HG02642 (cell line): ENCODE results near the gene CHAF1A.
A peak's percentile ranks its signal among the peaks of the same experiment; 100 is the strongest.

Source experiments
- ATAC-seq: cut with Tn5 transposase; IDR thresholded peaks from one replicate; pipeline ENCODE4 v1.9.1; 2021; ENCODE audit warnings: mild to moderate bottlenecking; ENCODE audit not compliant: unreplicated experiment, poor library complexity

Gene CHAF1A

DNA sequence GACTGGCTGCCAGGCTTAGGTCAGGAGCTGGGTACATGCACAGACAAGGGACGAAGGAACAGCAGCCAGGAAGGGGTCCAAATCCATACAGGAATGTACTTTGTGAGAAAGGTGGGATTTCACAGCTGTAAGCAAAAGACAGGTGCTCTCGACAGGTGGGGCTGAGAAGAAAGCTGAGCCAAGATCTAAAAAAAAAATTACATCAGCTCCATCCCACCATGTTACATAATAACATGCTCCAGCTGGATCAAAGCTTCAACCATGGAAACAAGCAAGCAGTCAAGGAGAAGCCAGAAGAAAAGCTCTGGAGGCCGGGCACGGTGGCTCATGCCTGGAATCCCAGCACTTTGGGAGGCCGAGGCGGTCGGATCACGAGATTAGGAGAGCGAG is 47.2 kb downstream of the CHAF1A start:
- no peak for ATAC-seq

DNA sequence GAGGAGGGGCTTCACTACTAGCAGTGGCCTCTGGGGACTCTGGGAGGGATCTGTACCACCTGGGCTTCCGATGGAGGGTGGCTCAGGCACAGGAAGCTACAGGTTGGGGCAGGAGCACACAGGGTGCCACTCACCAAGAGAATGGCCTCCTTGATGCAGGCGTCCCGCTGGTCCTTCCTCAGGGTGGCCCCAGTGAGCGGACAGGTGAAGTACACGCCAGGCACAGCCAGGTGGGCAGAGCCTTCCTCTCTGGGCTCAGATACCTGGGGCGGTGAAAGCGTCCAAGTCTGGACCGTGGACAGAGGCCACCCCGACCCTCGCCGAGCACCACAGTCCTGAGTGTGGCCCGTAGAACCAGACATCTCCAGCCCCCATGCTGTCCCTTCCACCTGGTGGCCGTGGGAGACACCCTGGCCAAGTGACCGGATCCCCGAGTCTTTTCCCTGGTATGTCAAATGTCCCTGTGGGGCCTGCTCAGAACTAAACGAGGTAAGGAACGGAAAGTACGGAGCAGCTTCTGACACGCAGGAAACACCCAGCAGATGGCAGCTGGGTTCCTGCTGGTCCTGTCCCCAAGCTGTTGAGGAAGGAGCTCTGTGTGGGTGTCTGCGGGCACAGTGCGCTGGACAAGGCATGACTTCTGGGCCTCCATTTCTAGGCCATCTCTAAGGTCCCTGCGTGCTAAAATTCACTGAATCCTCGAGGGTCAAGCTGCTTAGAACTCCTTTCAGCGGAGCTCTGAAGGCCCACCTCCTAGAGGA is 50.0 kb downstream of the CHAF1A start:
- no peak for ATAC-seq

DNA sequence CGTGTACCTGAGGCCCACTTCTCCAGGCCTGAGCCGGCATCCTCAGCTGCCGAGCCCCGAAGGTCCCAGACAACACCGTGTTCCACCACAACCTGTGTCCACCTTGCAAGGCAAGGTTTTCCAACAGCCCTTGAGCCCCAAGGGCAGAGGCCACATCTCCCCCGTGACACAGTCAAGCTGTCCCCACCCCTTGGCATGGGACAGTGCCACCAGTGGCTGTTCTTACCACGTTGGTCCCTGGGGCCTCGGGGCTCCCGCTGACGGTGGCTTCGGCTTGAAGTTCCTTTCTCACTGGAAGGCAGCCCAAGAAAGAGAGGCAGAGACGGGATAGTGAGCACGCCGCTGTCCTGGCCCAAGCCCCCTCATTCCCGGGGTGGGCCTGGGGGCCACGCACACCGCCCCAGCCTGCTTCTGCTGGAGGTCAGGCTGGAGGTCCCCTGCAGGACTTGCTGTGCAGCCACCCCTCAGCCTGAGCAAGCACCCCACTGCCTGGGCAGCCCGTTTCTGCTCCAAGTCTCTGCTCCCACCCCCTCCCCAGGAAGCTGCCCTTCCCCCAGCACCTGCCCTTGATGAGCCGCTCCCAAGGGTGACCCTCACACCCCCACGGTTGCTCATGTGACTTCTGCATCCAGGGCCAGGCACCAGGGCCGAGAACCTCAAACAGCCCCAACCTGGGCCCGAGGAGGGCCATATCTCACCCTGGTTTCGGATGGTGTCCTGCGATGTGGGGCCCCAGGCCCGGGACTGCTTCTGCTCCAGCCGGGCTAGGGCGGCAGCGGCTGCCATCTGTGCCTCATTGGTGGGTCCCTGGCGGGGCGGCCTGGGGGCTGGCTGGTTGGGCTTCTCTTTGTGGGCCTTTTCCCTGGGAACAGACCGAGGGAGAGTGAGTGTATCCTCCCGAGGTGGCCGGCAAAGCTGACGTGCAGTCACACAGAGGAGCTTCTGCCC is 51.1 kb downstream of the CHAF1A start:
- ATAC-seq = no peak

DNA sequence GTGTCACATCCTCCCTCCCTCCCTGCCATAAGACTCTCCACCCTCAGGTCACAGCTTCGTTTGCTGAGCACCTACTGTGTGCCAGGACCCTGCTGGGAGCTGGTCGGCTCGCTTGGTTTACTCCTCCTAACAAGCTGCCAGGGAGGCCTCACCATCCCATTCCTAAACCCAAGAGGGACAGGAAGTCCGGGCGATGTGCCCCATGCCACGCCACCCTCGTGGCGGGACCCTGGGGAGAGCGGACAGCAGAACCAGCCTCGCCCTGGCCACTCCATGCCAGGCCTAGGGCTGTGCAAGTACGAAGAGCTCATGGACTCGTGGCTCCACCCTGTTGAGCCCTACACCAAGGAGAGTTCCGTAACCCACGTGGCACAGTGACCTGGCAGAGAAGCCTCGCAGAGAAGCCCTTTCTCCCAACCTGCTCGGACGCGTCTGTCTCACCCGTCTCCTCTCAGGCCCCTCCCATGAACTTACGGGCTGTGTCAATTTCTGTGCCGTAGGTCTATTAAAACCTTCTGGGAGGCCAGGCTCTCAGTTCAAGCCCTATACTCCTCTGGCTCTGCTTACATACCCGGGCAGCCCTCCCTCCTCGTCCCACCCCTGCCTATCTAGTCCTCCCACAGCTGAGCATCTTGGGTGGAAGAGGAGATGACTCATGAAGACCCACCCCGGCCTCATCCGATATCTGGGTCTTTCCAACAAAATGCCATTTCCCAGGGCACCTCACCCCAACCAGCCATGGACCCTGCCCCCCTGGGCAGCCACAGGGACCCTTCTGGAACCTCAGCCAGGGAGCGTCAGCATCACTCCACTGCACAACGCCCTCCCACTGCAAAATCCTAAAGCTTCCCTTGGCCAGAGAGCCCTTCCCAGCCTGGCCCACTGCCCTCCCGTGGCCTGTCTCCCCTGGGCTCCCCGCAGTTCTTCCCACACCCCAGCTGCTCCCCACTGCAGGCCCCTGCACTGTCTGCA is 52.6 kb downstream of the CHAF1A start:
- no peak for ATAC-seq

DNA sequence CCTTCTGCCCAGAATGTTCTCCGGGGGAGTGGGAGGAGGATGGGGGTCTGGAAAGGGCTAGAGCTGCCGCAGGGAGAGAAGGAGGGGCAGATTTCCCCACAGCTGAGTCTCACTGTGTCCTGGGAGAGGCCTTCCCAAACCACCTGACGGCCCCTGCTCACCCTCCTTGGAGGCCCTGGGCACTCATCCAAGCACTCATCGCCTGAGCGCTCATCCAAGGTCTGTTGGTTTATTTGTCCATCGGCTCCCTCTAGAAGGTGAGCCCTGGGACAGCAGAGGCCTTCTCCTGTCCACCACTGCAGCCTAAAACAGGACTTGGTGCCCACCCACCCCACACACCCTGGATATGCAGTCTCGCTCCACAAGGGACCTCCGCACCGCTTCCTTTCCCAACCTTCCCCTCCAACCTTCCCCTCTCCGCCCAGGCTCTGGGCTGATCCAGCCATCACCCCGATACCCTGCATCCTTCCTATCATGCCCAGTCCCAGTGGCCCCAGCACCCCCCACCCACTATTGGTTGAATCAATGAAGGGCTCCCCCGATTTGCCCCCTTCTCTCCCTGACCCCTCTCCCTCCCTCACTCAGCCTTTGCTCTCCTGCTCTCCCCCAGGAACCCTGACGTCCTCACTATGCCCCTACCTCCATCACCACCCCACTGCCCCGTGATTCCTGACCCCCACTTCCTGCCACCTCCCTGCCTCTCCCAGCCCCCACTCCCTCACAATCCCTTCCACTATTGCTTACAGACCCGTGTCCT is 53.5 kb downstream of the CHAF1A start:
- no peak for ATAC-seq

DNA sequence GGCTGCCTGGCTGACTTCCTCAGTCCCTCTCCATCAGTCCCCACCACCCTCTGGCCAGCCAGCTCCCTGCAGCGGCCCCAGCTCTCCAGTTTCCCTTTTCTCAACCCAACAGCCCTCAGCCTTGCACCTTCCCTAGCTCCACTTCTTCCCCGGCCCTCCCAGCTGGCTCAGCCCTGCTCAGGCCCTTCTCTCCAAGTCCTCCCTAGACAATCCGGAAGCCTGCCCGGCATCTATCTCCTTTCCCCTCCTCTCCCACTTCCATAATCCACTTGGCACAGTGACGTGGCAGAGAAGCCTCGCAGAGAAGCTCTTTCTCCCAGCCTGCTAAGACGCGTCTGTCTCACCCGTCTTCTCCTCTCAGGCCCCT is 54.0 kb downstream of the CHAF1A start:
- no peak for ATAC-seq

DNA sequence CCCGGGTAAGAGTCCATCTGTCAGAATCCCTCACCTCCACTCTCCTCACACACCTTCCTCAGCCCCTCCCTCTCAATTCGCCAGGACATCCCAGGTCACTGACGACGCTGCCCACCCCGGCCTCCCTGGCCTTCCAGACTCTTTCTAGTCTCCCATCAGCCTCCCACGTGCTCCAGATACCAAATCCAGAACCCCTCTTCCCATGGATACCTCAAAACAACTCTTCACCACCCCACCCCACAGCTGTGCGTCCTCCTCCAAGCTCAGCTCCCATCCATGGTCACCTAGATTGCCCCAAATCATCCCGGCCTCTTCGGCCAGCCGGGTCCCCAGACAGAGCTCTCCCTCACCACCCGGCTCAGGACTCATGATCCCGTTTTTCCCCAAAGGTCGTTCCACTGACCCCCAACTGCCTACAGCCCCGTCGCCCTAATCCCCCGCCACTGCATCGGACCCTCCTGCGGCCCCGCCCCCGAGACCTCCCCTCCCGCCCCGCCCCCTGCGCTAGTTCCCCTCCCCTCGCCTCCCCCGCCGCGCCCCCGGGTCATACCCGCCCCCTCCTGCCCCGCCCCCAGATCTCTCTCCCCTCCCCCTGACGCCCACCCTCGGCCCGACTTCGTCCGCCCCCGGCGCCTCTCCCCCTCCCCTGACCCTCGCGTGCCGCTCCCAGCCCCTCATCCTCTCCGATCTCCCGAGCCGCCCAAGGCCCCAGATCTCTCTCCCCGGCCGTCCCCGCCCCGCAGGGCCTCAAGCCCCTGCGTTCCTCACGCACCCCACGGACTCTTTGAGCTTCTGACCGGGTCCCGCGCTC is 54.6 kb downstream of the CHAF1A start:
- peak; percentile 17 for ATAC-seq

DNA sequence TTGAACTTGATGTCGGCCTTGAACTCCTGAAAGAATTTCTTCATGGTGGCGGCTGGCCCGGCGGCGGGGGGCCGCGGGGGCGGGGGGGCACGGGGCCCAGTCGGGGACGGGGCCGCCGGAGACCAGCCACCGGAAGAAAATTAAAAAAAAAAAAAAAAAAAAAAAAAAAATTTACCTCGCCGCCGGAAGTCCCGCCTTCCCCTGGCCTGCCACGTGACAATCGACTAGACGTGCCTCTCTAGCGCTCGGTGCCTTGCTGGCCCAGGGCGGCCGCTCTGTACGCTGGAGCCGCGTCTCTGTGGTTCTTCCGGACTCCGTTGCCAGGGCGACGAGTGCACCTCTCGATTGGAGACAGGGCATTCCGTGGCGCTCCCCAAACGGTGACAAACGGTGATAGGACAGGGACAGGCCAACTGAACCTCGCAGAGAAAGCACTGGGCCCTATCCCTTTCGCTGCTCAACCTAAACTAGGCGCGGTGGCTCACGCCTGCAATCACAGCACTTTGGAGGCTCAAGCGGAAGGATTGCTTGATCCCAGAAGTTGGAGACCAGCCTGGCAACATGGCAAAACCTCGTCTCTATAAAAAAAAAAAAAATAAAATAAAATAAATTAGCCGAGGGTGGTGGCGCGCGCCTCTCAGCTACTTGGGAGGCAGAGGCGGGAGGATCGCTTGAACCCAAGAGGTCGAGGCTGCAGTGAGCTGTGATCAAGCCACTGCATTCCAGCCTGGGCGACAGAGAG is 55.4 kb downstream of the CHAF1A start, which contains the start of gene UBXN6:
UBXN6 (minus strand) TSS at position 141 of the 742 bp plus-strand sequence; CDS start at position 44, 97 bp downstream.
- peak; percentile 89 for ATAC-seq

DNA sequence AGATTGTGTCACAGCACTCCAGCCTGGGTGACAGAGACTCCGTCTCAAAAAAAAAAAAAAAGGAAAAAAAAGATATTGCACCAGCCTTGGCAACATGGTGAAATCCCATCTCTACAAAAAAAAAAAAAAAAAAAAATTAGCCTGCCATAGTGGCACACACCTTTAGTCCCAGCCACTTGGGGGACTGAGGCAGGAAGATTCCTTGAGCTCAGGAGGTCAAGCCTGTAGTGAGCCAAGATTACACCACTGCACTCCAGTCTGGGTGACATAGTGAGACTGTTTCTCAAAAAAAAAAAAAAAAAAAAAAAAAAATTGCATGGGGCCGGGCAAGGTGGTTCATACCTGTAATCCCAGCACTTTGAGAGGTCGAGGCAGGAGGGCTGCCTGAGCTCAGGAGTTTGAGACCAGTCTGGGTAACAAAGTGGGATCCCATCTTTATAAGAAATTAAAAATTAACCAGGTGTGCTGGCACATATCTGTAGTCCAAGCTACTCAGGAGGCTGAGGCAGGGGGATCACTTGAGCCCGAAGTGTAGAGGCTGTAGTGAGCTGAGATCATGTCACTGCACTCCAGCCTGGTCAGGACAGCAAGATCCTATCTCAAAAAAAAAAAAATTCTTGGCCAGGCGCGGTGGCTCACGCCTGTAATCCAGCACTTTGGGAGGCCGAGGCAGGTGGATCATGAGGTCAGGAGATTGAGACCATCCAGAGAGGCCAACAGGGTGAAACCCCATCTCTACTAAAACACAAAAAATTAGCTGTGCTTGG is 62.6 kb downstream of the CHAF1A start:
- no peak for ATAC-seq

DNA sequence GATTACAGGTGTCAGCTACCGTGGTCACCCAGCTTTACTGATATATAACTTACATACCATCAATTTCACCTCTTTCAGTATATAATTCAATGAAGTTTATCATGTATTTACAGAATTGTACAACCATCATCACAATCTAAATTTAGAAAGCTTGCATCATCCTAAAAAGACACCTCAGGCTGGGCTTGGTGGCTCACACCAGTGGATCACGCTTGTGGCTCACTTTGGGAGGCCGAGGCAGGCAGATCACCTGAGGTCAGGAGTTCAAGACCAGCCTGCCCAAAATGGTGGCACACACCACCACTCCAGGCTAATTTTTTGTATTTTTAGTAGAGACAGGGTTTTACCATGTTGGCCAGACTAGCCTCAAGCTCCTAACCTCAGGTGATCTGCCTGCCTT is 65.4 kb downstream of the CHAF1A start:
- ATAC-seq = no peak

DNA sequence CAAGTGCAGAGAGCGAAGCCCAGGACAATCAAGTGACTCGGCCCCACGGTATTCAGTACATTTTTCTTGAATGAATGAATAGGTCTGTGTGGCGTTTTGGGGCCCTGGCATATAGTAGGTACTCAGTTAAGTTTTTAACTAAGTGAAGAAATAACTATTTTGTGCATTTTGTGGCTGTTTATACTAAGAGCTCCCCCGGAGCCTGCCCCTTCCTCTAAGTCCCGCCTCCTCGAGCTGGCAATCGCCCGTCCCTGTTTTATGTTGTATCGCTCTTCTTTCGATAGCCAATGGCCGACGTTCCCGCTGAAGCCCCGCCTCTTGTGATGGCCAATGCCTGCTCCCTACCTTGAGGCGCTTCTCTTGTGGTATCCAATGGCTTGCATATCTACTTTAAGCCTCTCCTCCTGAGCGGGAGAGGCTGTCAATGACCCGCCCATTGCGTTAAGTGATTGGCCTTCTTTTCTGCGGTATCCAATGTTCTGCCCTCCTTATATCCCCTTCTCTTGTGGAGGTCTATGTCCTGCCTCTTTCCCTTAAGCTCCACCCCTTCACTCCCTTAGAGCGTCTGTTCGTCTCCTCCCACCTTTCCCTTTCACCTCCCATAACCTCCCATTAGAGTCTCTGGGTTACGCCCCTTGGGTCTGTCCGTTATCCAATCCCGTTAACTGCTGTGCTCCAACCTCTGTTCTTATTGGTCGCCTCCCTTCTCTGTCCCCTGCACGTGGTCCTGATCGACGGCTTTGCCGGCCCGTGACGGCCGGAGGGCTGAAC is 69.1 kb downstream of the CHAF1A start:
- peak; percentile 86 for ATAC-seq

DNA sequence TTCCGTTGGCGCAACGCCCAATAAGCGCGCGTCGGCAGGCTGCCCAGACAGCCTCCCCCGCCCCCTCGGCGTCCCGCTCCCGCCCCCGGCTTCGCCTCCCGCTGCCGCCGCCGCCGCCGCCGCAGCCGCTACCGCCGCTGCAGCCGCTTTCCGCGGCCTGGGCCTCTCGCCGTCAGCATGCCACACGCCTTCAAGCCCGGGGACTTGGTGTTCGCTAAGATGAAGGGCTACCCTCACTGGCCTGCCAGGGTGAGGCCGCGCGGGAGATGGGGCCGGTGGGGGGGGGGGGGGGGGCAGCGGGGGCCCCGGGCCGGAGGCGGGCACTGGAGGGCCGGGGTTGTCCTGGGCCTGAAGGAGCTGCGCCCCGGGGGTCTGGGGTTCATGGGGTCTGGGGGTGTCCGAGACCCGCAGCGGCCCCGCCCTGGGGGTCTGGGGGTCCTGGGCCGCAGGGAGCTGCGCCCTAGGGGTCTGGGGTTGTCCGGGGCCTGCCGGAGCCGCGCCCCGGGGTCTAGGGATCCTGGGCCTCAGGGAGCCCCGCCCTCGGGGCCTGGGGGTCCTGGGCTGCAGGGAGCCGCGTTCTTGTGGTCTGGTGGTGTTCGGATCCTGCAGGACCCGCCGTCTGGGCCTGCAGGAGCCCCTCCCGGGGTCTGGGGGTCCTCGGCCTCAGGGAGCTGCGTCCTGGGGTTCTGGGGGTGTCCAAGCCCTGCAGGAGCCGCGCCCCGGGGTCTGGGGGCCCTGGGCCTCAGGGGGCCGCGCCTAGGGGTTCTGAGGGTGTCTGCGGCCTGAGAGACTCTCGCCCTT is 69.9 kb downstream of the CHAF1A start, which contains the start of gene HDGFL2:
HDGFL2 (plus strand) TSS at position 124 of the 801 bp plus-strand sequence; CDS start at position 178, 54 bp downstream.
- ATAC-seq = peak; percentile 4

DNA sequence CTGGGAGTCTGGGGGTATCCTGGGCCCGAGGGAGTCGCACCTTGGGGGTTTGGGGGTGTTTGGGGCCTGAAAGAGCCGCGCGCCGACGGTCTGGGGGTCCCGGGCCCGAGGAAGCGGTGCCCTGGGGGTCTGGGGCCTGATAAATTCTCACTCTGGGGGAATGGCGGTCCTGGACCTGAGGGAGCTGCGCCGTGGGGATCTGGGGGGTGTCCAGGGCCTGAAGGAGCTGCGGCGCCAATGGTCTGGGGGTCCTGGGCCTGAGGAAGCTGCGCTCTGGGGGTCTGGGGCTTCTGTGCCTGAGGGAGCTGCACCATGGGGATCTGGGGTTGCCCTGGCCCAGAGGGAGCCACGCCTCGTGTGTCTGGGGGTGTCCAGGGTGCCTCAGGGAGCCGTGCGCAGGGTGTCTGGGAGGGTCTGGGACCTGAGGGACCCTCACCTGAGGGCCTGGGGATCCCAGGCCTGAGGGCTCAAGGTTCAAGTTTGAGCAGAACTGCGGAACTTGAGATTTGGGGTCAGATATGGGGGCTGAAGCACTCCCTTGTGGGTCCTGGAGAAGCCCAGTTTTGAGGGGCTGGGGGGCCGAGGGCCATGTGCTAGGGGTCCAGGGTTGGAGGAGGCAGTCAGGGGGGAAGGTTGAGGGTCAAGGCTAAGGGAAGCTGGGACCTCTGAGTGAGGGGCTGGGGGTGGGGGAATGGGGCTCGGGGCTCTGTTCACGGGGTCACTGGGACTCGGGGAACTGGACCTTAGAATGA is 70.7 kb downstream of the CHAF1A start:
- ATAC-seq = no peak

DNA sequence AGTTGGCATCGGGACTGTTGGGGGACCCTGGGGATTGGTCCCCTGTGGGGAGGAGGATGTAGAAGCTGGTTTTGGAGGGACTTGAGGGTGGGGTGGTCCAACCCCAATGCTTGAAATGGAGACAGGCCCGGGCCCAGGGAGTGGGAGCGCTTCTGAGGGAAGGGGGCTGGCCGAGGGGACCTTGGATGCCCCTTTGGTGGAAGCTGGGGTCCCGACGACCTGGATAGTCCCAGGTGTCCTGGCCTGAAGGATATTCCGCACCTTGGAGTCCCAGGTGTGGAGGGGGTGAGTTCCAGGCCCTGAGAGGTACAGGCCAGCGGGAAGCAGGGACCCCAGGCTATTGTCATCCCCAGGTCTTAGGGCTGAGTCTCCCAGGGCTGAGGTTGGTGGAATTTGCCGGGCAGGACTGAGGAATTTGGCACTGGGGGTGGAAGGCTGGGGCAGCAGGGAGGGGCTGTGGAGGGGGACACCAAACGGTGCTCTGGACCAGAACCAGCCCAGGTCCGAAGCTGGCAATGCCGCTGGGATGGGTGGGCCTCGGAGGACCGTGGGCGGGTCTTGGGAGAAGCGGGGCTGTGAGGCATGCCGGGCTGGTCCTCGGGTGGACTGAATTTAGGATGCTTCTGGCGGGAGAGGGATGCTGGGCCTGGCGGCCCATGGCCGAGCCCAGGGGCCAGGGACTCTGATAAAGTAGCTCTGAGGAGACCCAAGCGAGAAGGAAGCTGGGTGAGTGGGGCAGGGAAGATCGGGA is 71.5 kb downstream of the CHAF1A start:
- ATAC-seq = no peak
